HG02588 (cell line): ENCODE measurements around the gene DNMT1.
A peak's percentile ranks its signal among the peaks of the same experiment; 100 is the strongest.
"Not testable (repeated sequence)": the region's sequence is repeated elsewhere in the genome, so short reads cannot be mapped to it uniquely, and the experiment has no call there.

Experiments used
- ATAC-seq: cut with Tn5 transposase; IDR thresholded peaks from one replicate; pipeline ENCODE4 v1.9.1; 2021; ENCODE audit warnings: mild to moderate bottlenecking, moderate library complexity; ENCODE audit not compliant: unreplicated experiment

The DNMT1 gene

GRCh38 chr19:10222201-10222890 is 27.6 kb upstream of the DNMT1 start:
- ATAC-seq, result no peak

DNA sequence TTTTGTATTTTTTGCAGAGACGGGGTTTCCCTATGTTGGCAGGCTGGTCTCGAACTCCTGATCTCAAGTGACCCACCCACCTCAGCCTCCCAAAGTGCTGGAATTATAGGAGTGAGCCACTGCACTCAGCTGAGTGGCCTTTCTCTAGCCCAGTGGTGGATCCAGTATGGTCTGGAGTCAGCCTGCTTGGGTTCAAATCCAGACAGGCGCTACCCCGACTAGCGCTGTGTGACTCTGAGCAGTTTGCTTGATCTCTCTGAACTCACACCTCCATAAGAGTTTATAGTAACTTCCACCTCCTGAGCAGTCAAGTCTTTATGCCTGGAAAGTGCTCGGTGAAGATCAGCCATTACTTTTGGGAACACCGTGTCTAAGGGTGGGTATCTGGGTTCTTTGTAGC is 25.9 kb upstream of the DNMT1 start:
- no peak for ATAC-seq

DNA sequence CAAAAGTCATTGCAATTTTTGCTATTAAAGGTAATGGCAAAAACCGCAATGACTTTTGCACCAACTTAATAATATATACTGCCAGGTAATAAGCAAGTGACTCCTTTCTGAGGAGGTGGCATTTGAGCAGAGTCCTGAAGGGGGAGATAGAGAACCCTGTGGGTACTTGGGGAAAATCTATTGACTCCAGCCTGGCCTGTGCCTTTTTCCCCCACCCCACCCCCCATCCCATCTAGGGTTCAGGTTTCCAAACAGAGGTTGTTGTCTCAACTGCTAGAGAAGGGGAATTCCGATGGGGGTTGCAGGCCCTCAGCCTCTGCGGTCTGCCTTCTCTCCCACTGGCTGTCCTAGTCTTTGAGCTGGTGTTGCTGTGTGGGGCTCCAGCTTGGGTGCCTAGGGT is 24.9 kb upstream of the DNMT1 start:
- ATAC-seq, result peak; percentile 55

DNA sequence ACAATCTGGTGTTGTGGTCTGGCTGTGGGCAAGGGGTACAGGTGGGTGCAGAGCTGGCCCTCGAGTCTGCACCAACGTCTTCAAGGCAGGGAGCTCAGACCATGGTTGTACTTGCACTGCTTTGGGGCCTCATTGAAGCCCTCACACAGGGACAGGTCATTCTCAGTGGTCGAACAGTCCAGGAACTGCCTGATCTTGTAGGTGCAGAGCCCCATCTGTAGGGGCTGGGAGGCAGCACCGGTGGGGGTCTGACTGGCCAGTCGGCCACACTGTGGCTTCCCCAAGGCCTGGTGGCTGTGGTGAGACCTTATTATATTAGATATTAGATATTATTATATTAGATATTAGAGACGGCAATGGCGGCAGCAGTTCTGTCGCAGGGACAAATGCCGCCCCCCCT is 22.3 kb upstream of the DNMT1 start:
- ATAC-seq, result no peak

GRCh38 chr19:10214784-10215183 is 20.0 kb upstream of the DNMT1 start:
- ATAC-seq, result no peak

- ATAC-seq, result no peak
Measured at GRCh38 chr19:10211691-10212090, 16.9 kb upstream of the DNMT1 start.

GRCh38 chr19:10211061-10211460 is 16.3 kb upstream of the DNMT1 start:
- no peak for ATAC-seq

GRCh38 chr19:10209315-10209714 is 14.6 kb upstream of the DNMT1 start:
- no peak for ATAC-seq

GRCh38 chr19:10207026-10207425 is 12.3 kb upstream of the DNMT1 start:
- ATAC-seq, result no peak

GRCh38 chr19:10206226-10206885 is 11.6 kb upstream of the DNMT1 start:
- no peak for ATAC-seq

GRCh38 chr19:10205636-10206035 is 10.9 kb upstream of the DNMT1 start:
- no peak for ATAC-seq

- no peak for ATAC-seq
Measured at GRCh38 chr19:10203686-10204085, 8.9 kb upstream of the DNMT1 start.

- no peak for ATAC-seq
Measured at GRCh38 chr19:10201176-10201575, 6.4 kb upstream of the DNMT1 start.

GRCh38 chr19:10200101-10200500 is 5.3 kb upstream of the DNMT1 start:
- ATAC-seq, result not testable (repeated sequence)

- not testable (repeated sequence) for ATAC-seq
Measured at GRCh38 chr19:10198889-10199644, 4.3 kb upstream of the DNMT1 start.

- ATAC-seq, result no peak
Measured at GRCh38 chr19:10195199-10195519, 406 bp upstream of the DNMT1 start.

- peak; percentile 19 for ATAC-seq
Measured at GRCh38 chr19:10193790-10194499, 808 bp downstream of the DNMT1 start.

GRCh38 chr19:10192922-10193321 is 1.8 kb downstream of the DNMT1 start:
- no peak for ATAC-seq

DNA sequence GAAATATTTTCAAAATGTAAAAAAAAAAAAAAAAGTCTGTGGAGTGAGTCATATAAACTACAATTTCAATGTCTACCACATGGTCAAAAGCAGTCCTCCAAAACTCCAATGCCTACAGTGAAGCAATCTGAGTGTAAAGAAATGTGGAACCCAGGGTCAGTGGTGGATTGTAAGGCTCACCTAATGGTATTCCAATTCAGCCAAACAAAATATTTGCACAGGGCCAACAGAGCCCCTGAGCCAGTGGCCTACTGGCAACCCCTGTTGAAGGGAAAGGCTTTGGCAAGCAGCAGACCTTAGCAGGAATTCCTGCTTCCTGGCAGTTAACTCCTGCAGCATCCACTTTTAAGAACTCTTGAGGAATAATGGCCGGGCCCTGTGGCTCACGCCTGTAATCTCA is 3.4 kb downstream of the DNMT1 start:
- no peak for ATAC-seq

- ATAC-seq, result no peak
Measured at GRCh38 chr19:10190026-10190425, 4.7 kb downstream of the DNMT1 start.

DNA sequence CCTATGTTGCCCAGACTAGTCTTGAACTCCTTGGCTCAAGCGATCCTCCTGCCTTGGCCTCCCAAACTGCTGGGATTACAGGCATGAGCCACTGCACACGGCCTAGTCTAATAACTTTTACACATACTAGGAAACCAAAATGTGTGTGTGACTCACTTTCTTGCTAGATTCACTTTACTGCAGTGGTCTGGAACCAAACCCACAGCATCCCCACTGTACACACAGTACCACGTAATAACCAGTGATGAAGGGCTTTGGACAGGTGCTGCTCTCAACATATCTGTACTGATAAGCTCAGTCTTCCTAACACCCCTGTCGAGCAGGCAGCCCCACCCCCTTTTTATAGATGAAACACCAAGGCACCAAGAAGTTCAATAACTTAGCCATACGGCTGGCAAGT is 5.1 kb downstream of the DNMT1 start:
- no peak for ATAC-seq

DNA sequence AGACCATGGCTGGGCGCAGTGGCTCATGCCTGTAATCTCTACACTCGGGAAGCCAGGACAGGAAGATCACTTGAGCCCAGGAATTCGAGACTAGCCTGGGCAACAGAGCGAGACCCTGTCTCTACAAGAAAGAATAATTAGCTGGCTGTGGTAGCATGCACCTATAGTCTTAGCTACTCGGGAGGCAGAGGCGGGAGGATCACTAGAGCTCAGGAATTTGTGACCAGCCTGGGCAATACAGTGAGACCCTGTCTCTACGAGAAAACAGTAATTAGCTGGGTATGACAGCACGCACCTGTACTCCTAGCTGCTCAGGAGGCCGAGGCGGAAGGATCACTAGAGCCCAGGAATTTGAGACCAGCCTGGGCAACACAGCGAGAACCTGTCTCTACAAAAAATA is 7.4 kb downstream of the DNMT1 start:
- no peak for ATAC-seq
